Endothelial cell (in vitro differentiated cells): ENCODE measurements around the gene ZBTB20. TPM values are rescaled to one million over a fixed set of nuclear protein-coding genes. Genes with fewer than 3 reads are reported as not detected.

Experiments
- DNase-seq: peaks from one replicate; pipeline ENCODE4 v3.0.0; 2021; ENCODE audit warnings: low spot score
- H3K27ac Mint-ChIP-seq: one replicate; pipeline ENCODE4 v1.8.0; 2021; ENCODE audit warnings: mixed read lengths, inconsistent platforms; ENCODE audit not compliant: unreplicated experiment
- H3K27me3 Mint-ChIP-seq: one replicate; pipeline ENCODE4 v1.8.0; 2021; ENCODE audit warnings: mild to moderate bottlenecking, moderate library complexity, mixed read lengths, inconsistent platforms; ENCODE audit not compliant: unreplicated experiment
- H3K36me3 Mint-ChIP-seq: one replicate; pipeline ENCODE4 v1.8.0; 2021; ENCODE audit warnings: mild to moderate bottlenecking, low read depth, mixed read lengths, inconsistent platforms; ENCODE audit not compliant: unreplicated experiment
- H3K4me1 Mint-ChIP-seq: one replicate; pipeline ENCODE4 v1.8.0; 2021; ENCODE audit warnings: mild to moderate bottlenecking, mixed read lengths, inconsistent platforms; ENCODE audit not compliant: unreplicated experiment
- H3K4me3 Mint-ChIP-seq: one replicate; pipeline ENCODE4 v1.8.0; 2021; ENCODE audit warnings: mild to moderate bottlenecking, mixed read lengths, inconsistent platforms; ENCODE audit not compliant: unreplicated experiment
- H3K9me3 Mint-ChIP-seq: one replicate; pipeline ENCODE4 v1.8.0; 2021; ENCODE audit warnings: mixed read lengths, inconsistent platforms; ENCODE audit not compliant: unreplicated experiment
- CTCF ChIP-seq: fragments of 200-600 bp; sonication (generic); IDR thresholded peaks from one replicate; pipeline ENCODE4 v1.5.0; 2021; ENCODE audit warnings: antibody characterized with exemption; ENCODE audit not compliant: unreplicated experiment
- total RNA-seq: library from RNA; stranded (reverse); fragmentation: NEBNext Ultra II Directional; extraction: Animal tissue kit (Norgen Biotek cat#: 25700); gene quantifications from one replicate; pipeline ENCODE4 v1.2.1, GENCODE V29; 2021; ENCODE audit not compliant: unreplicated experiment

The ZBTB20 gene
- total RNA-seq, 1 donor from 2014 or later = 4.2 TPM

DNA sequence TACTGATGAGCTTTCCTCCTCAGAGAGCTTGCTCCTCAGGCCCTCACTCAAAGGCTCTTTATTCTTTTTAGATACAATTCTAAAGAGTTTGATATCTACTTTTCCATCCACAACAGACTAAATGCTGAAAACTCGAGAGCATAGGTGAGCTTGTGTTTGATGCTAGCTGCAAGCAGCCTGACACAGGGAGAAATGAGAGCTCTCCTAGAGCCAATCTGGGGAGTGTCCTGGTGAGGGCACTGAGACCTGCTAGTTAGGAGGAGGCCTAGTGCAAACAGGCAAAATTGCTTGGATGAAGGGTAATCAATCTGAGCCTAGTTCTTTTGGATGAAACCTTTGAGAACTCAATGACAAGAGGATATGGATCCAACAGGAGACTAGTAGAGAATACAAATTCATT, 300.8 kb downstream of the ZBTB20 start:
- Mint-ChIP-seq H3K9me3 (no peaks in the 10 kb centered on the region), H3K4me3 (no peak overlapping the region), H3K4me1 (no peaks in the 10 kb centered on the region), H3K36me3 (peaks cover 4% of the 10 kb centered on the region), H3K27me3 (no peaks in the 10 kb centered on the region), H3K27ac (no peak overlapping the region)
- no peak for DNase-seq
- no peak for TF ChIP-seq CTCF

GRCh38 chr3:114841515-114841914, 305.6 kb downstream of the ZBTB20 start:
- no peak overlapping the region for H3K27ac Mint-ChIP-seq

GRCh38 chr3:114839476-114839875, 307.6 kb downstream of the ZBTB20 start:
- H3K9me3 Mint-ChIP-seq = no peaks in the 10 kb centered on the region
- DNase-seq = no peak
- no peak for TF ChIP-seq CTCF
- H3K36me3 Mint-ChIP-seq = peaks cover 4% of the 10 kb centered on the region
- no peak overlapping the region for H3K4me3 Mint-ChIP-seq
- H3K27me3 Mint-ChIP-seq = no peaks in the 10 kb centered on the region
- no peak overlapping the region for H3K27ac Mint-ChIP-seq
- H3K4me1 Mint-ChIP-seq = no peaks in the 10 kb centered on the region

More at GRCh38 chr3:114841515-114841914, 305.6 kb downstream of the ZBTB20 start:
- Mint-ChIP-seq H3K4me1 (no peaks in the 10 kb centered on the region), H3K27me3 (no peaks in the 10 kb centered on the region), H3K36me3 (peaks cover 4% of the 10 kb centered on the region), H3K4me3 (no peak overlapping the region), H3K9me3 (no peaks in the 10 kb centered on the region)
- TF ChIP-seq CTCF = no peak
- no peak for DNase-seq

GRCh38 chr3:114838025-114838424, 309.1 kb downstream of the ZBTB20 start:
- H3K27me3 Mint-ChIP-seq = no peaks in the 10 kb centered on the region
- no peak for DNase-seq
- no peak for TF ChIP-seq CTCF
- no peak overlapping the region for H3K27ac Mint-ChIP-seq
- peaks cover 2% of the 10 kb centered on the region for H3K36me3 Mint-ChIP-seq
- H3K9me3 Mint-ChIP-seq = no peaks in the 10 kb centered on the region
- H3K4me3 Mint-ChIP-seq = no peak overlapping the region
- H3K4me1 Mint-ChIP-seq = no peaks in the 10 kb centered on the region

DNA sequence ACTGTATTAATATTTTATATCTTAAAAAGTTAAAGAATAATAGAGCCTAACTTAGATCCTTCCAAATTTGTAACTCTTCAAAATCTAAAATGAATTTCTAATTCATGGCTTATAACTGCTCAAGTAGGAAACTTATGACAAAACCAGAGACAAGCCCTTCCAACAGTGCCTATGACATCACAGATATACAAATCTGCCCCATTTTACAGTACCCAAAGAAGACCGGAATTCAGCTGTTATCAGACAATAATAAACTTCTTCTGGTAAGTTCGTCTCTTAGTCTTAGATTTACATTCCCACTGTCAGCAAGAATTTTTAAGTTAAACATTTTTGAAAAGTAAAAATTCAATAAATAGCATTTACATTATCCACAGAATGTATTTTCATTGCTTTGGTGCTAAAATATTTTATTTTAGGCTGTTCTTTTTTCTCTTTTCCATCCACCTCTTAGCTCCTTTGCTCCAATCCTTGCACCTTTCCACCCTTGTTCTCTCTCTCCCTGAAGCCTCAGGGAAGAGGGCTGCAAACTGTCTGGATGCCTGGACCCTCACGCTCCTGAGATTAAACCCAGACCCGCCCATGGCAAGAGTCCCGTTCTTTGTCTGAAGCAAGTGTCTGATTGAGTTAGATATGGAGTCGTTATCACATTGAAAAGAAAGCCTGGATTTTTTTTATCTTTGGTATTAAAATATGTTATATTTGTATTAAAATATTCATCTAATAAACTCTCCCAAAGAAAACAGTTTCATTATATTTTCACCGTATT, 312.7 kb downstream of the ZBTB20 start:
- no peaks in the 10 kb centered on the region for H3K9me3 Mint-ChIP-seq
- no peak for DNase-seq
- H3K27ac Mint-ChIP-seq = no peak overlapping the region
- no peaks in the 10 kb centered on the region for H3K4me1 Mint-ChIP-seq
- no peak for TF ChIP-seq CTCF
- H3K4me3 Mint-ChIP-seq = no peak overlapping the region
- H3K36me3 Mint-ChIP-seq = no peaks in the 10 kb centered on the region
- H3K27me3 Mint-ChIP-seq = no peaks in the 10 kb centered on the region
